MM.1S (cell line): ENCODE data around the gene SLC8A1.
A peak's percentile ranks its signal among the peaks of the same experiment; 100 is the strongest.

Experiments used
- DNase-seq: peaks from one replicate; pipeline ENCODE4 v3.0.0-alpha.2; 2015
- H2AFZ ChIP-seq: fragments of 300-600 bp; sonication (generic); 2 replicates; pipeline ENCODE4 v1.6.0; 2016; ENCODE audit warnings: antibody characterized with exemption, low read length
- H3F3A ChIP-seq: fragments of 300-600 bp; sonication (generic); 2 replicates; pipeline ENCODE4 v1.6.1; 2016; ENCODE audit warnings: mild to moderate bottlenecking, antibody characterized with exemption, low read length, moderate library complexity, mixed read lengths; ENCODE audit not compliant: insufficient read depth
- H3K27ac ChIP-seq: fragments of 300-600 bp; sonication (generic); 2 replicates; pipeline ENCODE4 v1.5.1; 2016; ENCODE audit warnings: mild to moderate bottlenecking, low read length
- H3K27me3 ChIP-seq: fragments of 300-600 bp; sonication (generic); replicated peaks from 2 replicates; pipeline ENCODE4 v1.6.0; 2016; ENCODE audit warnings: low read length; ENCODE audit not compliant: insufficient read depth
- H3K36me3 ChIP-seq: fragments of 300-600 bp; sonication (generic); replicated peaks from 2 replicates; pipeline ENCODE4 v1.6.1; 2016; ENCODE audit warnings: mild to moderate bottlenecking, low read length, mixed read lengths; ENCODE audit not compliant: insufficient read depth
- H3K4me1 ChIP-seq: fragments of 300-600 bp; sonication (generic); 2 replicates; pipeline ENCODE4 v1.6.1; 2016; ENCODE audit warnings: low read length, mixed read lengths
- H3K4me2 ChIP-seq: fragments of 300-600 bp; sonication (generic); 2 replicates; pipeline ENCODE4 v1.6.0; 2016; ENCODE audit warnings: low read depth, low read length
- H3K4me3 ChIP-seq: fragments of 300-600 bp; sonication (generic); 2 replicates; pipeline ENCODE4 v1.5.1; 2016; ENCODE audit warnings: low read length, mixed read lengths
- H3K79me2 ChIP-seq: fragments of 300-600 bp; sonication (generic); 2 replicates; pipeline ENCODE4 v1.6.1; 2016; ENCODE audit warnings: mixed run types, low read length, mixed read lengths
- H3K9ac ChIP-seq: fragments of 300-600 bp; sonication (generic); 2 replicates; pipeline ENCODE4 v1.6.1; 2016; ENCODE audit warnings: low read length, mixed read lengths
- H3K9me2 ChIP-seq: fragments of 300-600 bp; sonication (generic); replicated peaks from 2 replicates; pipeline ENCODE4 v1.6.1; 2016; ENCODE audit warnings: mild to moderate bottlenecking, low read length, mixed read lengths; ENCODE audit not compliant: insufficient read depth
- H3K9me3 ChIP-seq: fragments of 300-600 bp; sonication (generic); replicated peaks from 2 replicates; pipeline ENCODE4 v1.6.1; 2016; ENCODE audit warnings: mild to moderate bottlenecking, low read length, mixed read lengths; ENCODE audit not compliant: insufficient read depth
- H4K20me1 ChIP-seq: fragments of 300-600 bp; sonication (generic); 2 replicates; pipeline ENCODE4 v1.6.1; 2016; ENCODE audit warnings: mild to moderate bottlenecking, low read length, moderate library complexity, mixed read lengths; ENCODE audit not compliant: insufficient read depth
- CTCF ChIP-seq: fragments of 300-600 bp; sonication (generic); IDR thresholded peaks from 2 replicates; pipeline ENCODE4 v1.5.1; 2016; ENCODE audit warnings: antibody characterized with exemption, low read length, mixed read lengths
- EZH2 ChIP-seq: fragments of 300-600 bp; sonication (generic); optimal IDR thresholded peaks from 2 replicates; pipeline ENCODE3; 2017; ENCODE audit warnings: low read depth, mild to moderate bottlenecking, antibody characterized with exemption, low read length, mixed read lengths
- EZH2phosphoT487 ChIP-seq: fragments of 300-600 bp; sonication (generic); IDR thresholded peaks from 2 replicates; pipeline ENCODE4 v1.6.1; 2018; ENCODE audit warnings: antibody characterized with exemption, low read length

Gene SLC8A1

DNA sequence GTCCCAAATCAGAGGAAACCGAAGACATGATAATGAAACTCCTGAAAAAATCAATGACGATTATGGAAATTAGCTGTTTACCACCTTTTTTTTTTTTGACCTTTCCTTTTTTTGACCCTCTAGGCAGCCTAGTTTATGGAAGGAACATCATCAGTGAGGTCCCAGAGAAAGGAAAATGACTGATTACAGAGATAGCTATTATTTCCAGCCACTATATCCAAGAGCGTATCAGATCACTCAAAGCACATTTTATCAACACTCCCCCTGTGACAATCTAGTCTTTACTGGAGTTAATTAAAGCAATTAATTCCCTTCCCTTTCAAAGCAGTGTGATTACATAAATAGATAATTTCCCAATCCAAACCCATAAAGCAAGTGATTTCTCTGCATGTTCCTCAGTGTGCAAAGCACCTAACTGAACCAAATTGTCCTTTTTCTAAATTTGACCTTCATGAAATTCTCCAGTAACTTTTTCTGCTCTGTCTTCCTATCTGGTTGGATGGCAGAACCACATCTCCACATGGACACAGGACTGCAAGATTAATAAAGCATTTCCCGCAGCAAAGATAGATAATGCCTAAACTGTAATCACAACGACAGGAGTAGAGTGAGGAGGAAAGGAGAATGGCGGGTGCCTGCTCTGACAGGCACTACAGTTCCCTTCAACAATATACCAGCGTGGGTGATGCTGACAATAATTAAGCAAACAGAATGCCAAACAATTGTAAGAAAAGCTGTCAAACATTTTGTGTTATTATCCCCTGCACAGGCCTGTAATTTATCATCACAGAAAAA is 194.4 kb downstream of the SLC8A1 start:
- H3K4me2 ChIP-seq = no peak overlapping the region

GRCh38 chr2:40256649-40257048 is 195.2 kb downstream of the SLC8A1 start:
- H3K9me3 ChIP-seq = no peaks in the 10 kb centered on the region
- H3F3A ChIP-seq = no peaks in the 10 kb centered on the region
- no peaks in the 10 kb centered on the region for H3K79me2 ChIP-seq
- no peaks in the 10 kb centered on the region for H3K36me3 ChIP-seq
- H3K4me2 ChIP-seq = no peak overlapping the region
- H2AFZ ChIP-seq = no peak overlapping the region
- H3K9ac ChIP-seq = no peak overlapping the region
- no peaks in the 10 kb centered on the region for H3K9me2 ChIP-seq
- 0 out of 2 replicates have a peak, but pooled peaks cover 3% of the 10 kb centered on the region for H3K4me1 ChIP-seq
- no peak for DNase-seq
- no peaks in the 10 kb centered on the region for H4K20me1 ChIP-seq
- H3K27ac ChIP-seq = no peak overlapping the region
- H3K27me3 ChIP-seq = no peaks in the 10 kb centered on the region
- no peak overlapping the region for H3K4me3 ChIP-seq
- 0 out of 2 replicates have a peak, but pooled peaks have one; percentile 6 for TF ChIP-seq CTCF
- TF ChIP-seq EZH2 = no peak

More for the DNA sequence above, 194.4 kb downstream of the SLC8A1 start:
- DNase-seq = no peak
- Histone ChIP-seq H3K9me3 (no peaks in the 10 kb centered on the region), H4K20me1 (no peaks in the 10 kb centered on the region), H3F3A (no peaks in the 10 kb centered on the region), H3K27ac (no peak overlapping the region), H3K79me2 (no peaks in the 10 kb centered on the region), H3K9me2 (no peaks in the 10 kb centered on the region), H3K4me3 (no peak overlapping the region), H3K27me3 (no peaks in the 10 kb centered on the region), H3K36me3 (no peaks in the 10 kb centered on the region), H2AFZ (no peak overlapping the region), H3K9ac (no peak overlapping the region), H3K4me1 (0 out of 2 replicates have a peak, but pooled peaks cover 3% of the 10 kb centered on the region)
- TF ChIP-seq EZH2 = no peak
- no peak for TF ChIP-seq CTCF
- no peak for TF ChIP-seq EZH2phosphoT487

GRCh38 chr2:40256008-40256407 is 195.9 kb downstream of the SLC8A1 start:
- no peak for TF ChIP-seq EZH2
- no peak for TF ChIP-seq CTCF
- no peak for TF ChIP-seq EZH2phosphoT487
- Histone ChIP-seq H3K9me3 (no peaks in the 10 kb centered on the region), H3K4me2 (no peak overlapping the region), H3K4me1 (0 out of 2 replicates have a peak, but pooled peaks cover 3% of the 10 kb centered on the region), H2AFZ (no peak overlapping the region), H3K36me3 (no peaks in the 10 kb centered on the region), H3F3A (no peaks in the 10 kb centered on the region), H3K9me2 (no peaks in the 10 kb centered on the region), H3K4me3 (no peak overlapping the region), H3K27me3 (no peaks in the 10 kb centered on the region), H3K27ac (no peak overlapping the region), H3K79me2 (no peaks in the 10 kb centered on the region), H4K20me1 (no peaks in the 10 kb centered on the region), H3K9ac (no peak overlapping the region)
- DNase-seq = no peak
